OCI-LY1 (cell line): Measurements from ENCODE around the gene ABHD17A.
A peak's percentile ranks its signal among the peaks of the same experiment; 100 is the strongest.

Experiments used
- H2AFZ ChIP-seq: fragments of 200-600 bp; sonication (generic), shearing (Covaris generic); 2 replicates; pipeline ENCODE4 v1.6.0; 2014; ENCODE audit warnings: antibody characterized with exemption, mild to moderate bottlenecking, low read length
- H3F3A ChIP-seq: fragments of 200-600 bp; sonication (generic), shearing (Covaris generic); 2 replicates; pipeline ENCODE4 v1.6.0; 2014; ENCODE audit warnings: mild to moderate bottlenecking, antibody characterized with exemption, low read length, moderate library complexity; ENCODE audit not compliant: insufficient read depth
- H3K27ac ChIP-seq: fragments of 200-600 bp; sonication (generic); 2 replicates; pipeline ENCODE4 v1.5.1; 2014; ENCODE audit warnings: low read length, mixed run types, mild to moderate bottlenecking, low read depth; ENCODE audit not compliant: poor library complexity, severe bottlenecking
- H3K27me3 ChIP-seq: fragments of 200-600 bp; sonication (generic); 2 replicates; pipeline ENCODE4 v1.6.0; 2014; ENCODE audit warnings: antibody characterized with exemption, mild to moderate bottlenecking, low read length, moderate library complexity; ENCODE audit not compliant: insufficient read depth
- H3K36me3 ChIP-seq: fragments of 200-600 bp; sonication (generic); 2 replicates; pipeline ENCODE4 v1.6.1; 2014; ENCODE audit warnings: mild to moderate bottlenecking, antibody characterized with exemption, low read length, moderate library complexity, mixed read lengths; ENCODE audit not compliant: insufficient read depth
- H3K4me1 ChIP-seq: fragments of 200-600 bp; sonication (generic); 2 replicates; pipeline ENCODE4 v1.5.1; 2014; ENCODE audit warnings: mild to moderate bottlenecking, low read length, moderate library complexity; ENCODE audit not compliant: insufficient read depth, severe bottlenecking
- H3K4me2 ChIP-seq: fragments of 200-600 bp; sonication (generic), shearing (Covaris generic); 2 replicates; pipeline ENCODE4 v1.6.1; 2014; ENCODE audit warnings: low read length
- H3K4me3 ChIP-seq: fragments of 200-600 bp; sonication (generic); 2 replicates; pipeline ENCODE4 v1.5.1; 2014; ENCODE audit warnings: low read length, low read depth, mild to moderate bottlenecking, mixed read lengths; ENCODE audit not compliant: poor library complexity, severe bottlenecking
- H3K79me2 ChIP-seq: fragments of 200-600 bp; shearing (Covaris generic); 2 replicates; pipeline ENCODE4 v1.6.1; 2016; ENCODE audit warnings: mixed run types, low read length, mixed read lengths; ENCODE audit not compliant: insufficient read depth
- H3K9ac ChIP-seq: fragments of 200-600 bp; sonication (generic), shearing (Covaris generic); 2 replicates; pipeline ENCODE4 v1.6.1; 2014; ENCODE audit warnings: mild to moderate bottlenecking, low read length, mixed read lengths
- H3K9me2 ChIP-seq: fragments of 200-600 bp; sonication (generic), shearing (Covaris generic); 2 replicates; pipeline ENCODE4 v1.6.1; 2014; ENCODE audit warnings: low read depth, mild to moderate bottlenecking, low read length, mixed read lengths
- H3K9me3 ChIP-seq: fragments of 200-600 bp; shearing (Covaris generic); 2 replicates; pipeline ENCODE4 v1.6.1; 2014; ENCODE audit warnings: low read length, mixed read lengths
- H4K20me1 ChIP-seq: fragments of 200-600 bp; sonication (generic), shearing (Covaris generic); 2 replicates; pipeline ENCODE4 v1.6.0; 2016; ENCODE audit warnings: mild to moderate bottlenecking, low read length; ENCODE audit not compliant: insufficient read depth
- EZH2 ChIP-seq: fragments of 200-600 bp; sonication (generic), shearing (Covaris generic); IDR thresholded peaks from 2 replicates; pipeline ENCODE4 v1.8.0; 2017; ENCODE audit warnings: borderline replicate concordance, mixed run types, mild to moderate bottlenecking, antibody characterized with exemption, low read length, moderate library complexity, mixed read lengths
- TF ChIP-seq, protein P1 (sequence below): fragments of 200-600 bp; sonication (generic), shearing (Covaris generic); IDR thresholded peaks from 2 replicates; pipeline ENCODE4 v1.5.1; 2017; ENCODE audit warnings: mild to moderate bottlenecking, antibody characterized with exemption, low read length, moderate library complexity, mixed read lengths

The ABHD17A gene

DNA sequence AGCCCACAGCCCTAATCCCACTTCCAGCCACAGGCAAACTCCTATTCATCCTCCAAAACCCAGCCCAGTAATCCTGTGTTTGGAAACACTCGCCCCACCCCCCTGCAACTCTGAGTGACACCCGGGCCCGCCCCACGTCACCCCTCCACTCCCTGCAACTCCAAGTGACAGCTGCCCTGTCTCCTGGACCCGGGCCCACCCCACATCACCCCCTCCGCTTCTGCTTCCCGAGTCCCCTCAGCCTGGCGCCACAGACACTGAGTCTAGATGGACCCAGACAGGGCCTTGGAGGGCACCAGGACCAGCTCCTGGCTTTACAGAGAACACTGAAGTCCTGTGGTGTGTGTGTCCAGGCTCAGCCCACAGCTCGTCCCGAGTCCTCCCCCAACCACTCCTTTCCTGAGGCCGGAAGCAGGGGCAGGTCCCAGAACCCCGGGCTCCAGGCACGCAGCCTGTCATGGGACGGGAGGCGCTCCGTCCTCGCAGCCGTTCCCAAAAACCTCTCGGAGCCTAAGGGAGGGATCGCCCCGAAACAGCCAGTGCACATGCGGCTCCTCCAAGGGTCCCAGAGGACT, 44.7 kb downstream of the ABHD17A start:
- Histone ChIP-seq H3K9me3 (no peaks in the 10 kb centered on the region), H3K4me1 (peaks cover 38% of the 10 kb centered on the region), H3K9ac (no peak overlapping the region), H3K36me3 (peaks cover 8% of the 10 kb centered on the region; the same call in 1 of the 2 replicates), H3K27ac (no peak overlapping the region), H3K4me3 (no peak overlapping the region), H3K79me2 (peaks cover 38% of the 10 kb centered on the region), H2AFZ (no peak overlapping the region), H3K27me3 (no peaks in the 10 kb centered on the region), H3F3A (no peaks in the 10 kb centered on the region), H3K9me2 (no peaks in the 10 kb centered on the region), H4K20me1 (no peaks in the 10 kb centered on the region), H3K4me2 (no peak overlapping the region)
- TF ChIP-seq, protein P1, sequence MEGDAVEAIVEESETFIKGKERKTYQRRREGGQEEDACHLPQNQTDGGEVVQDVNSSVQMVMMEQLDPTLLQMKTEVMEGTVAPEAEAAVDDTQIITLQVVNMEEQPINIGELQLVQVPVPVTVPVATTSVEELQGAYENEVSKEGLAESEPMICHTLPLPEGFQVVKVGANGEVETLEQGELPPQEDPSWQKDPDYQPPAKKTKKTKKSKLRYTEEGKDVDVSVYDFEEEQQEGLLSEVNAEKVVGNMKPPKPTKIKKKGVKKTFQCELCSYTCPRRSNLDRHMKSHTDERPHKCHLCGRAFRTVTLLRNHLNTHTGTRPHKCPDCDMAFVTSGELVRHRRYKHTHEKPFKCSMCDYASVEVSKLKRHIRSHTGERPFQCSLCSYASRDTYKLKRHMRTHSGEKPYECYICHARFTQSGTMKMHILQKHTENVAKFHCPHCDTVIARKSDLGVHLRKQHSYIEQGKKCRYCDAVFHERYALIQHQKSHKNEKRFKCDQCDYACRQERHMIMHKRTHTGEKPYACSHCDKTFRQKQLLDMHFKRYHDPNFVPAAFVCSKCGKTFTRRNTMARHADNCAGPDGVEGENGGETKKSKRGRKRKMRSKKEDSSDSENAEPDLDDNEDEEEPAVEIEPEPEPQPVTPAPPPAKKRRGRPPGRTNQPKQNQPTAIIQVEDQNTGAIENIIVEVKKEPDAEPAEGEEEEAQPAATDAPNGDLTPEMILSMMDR: no peak
- no peak for TF ChIP-seq EZH2

DNA sequence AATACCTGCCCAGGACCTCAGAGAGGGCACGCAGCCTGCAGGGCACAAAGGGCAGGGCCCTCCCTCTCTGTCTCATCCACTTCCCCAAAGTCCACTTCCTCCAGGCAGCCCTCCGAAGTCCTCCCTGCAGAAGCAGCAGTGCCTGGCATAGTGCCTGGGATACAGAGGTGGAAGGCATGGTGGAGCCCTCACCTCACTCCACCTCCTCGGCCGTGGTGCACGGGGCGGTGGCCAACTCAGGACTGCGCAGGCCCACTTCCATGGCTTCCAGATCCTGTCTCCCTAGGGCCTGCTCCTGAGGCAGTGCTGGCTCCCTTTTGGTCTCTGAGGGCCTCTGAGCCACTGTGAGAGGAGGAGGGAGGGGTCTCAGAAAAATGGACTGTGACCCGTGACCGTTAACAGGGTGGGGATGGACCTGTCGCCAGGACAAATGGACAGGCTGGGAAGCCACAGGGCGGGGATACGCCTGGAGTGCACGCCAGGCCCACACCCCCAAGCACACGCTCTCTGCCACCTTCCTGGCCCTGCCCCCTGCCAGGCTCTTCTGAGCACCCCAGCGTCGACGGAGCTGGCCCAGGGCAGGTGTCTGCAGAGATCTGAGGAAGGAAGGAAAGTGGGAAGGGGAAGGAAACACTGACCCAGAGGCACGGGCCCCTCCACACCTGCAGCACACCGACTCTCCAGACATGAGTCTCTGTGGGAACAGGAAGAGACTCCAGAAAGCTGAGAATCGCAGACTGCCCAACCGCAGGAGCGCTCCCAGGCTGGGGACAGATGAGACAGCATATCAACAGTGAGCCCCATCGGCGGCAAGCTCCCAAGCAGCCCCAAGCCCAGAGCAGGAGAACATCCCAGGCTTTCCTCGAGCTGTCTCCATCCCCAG, 45.4 kb downstream of the ABHD17A start:
- H3K4me1 ChIP-seq: peaks cover 38% of the 10 kb centered on the region
- no peaks in the 10 kb centered on the region for H3F3A ChIP-seq
- no peaks in the 10 kb centered on the region for H3K9me2 ChIP-seq
- H3K4me3 ChIP-seq: no peak overlapping the region
- H3K9me3 ChIP-seq: no peaks in the 10 kb centered on the region
- H3K36me3 ChIP-seq: peaks cover 8% of the 10 kb centered on the region; the same call in 1 of the 2 replicates
- TF ChIP-seq EZH2: no peak
- TF ChIP-seq, protein P1: no peak
- no peaks in the 10 kb centered on the region for H4K20me1 ChIP-seq
- no peak overlapping the region for H2AFZ ChIP-seq
- H3K4me2 ChIP-seq: no peak overlapping the region
- no peaks in the 10 kb centered on the region for H3K27me3 ChIP-seq
- H3K9ac ChIP-seq: no peak overlapping the region
- H3K79me2 ChIP-seq: peaks cover 34% of the 10 kb centered on the region
- no peak overlapping the region for H3K27ac ChIP-seq

DNA sequence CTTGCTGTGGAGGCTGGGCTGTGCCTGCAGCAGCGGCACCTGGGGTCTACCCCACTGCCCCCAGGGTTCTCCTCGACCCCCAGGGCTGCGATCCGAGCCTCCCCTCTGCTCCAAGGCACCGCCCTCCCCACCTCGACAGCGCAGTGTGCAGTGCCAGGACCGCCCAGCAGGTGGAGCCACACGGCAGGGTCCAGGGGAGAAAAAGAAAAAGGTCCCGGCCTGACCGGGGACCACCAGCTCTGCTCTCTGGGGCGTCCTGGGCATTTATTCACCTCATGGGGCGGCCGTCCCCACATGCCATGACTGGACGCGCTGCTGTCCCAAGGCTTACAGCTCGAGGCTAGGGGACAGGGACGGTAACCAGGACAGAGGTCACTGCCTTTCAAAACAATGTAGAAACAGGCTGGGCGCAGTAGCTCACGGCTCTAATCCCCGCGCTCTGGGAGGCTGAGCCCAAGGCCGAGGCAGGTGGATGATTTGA, 47.6 kb downstream of the ABHD17A start:
- no peaks in the 10 kb centered on the region for H4K20me1 ChIP-seq
- peak overlapping the region; percentile 54 for H3K4me2 ChIP-seq
- no peaks in the 10 kb centered on the region for H3K9me3 ChIP-seq
- no peaks in the 10 kb centered on the region for H3F3A ChIP-seq
- H2AFZ ChIP-seq: no peak overlapping the region
- H3K4me3 ChIP-seq: no peak overlapping the region
- peaks cover 25% of the 10 kb centered on the region for H3K4me1 ChIP-seq
- H3K27me3 ChIP-seq: no peaks in the 10 kb centered on the region
- peaks cover 24% of the 10 kb centered on the region for H3K79me2 ChIP-seq
- no peak overlapping the region for H3K9ac ChIP-seq
- no peak for TF ChIP-seq EZH2
- TF ChIP-seq, protein P1: peak; percentile 96
- H3K9me2 ChIP-seq: no peaks in the 10 kb centered on the region
- no peaks in the 10 kb centered on the region; the same call in 1 of the 2 replicates for H3K36me3 ChIP-seq
- peak overlapping the region; percentile 62 for H3K27ac ChIP-seq
